SU-DHL-6 (cell line): ENCODE data around the gene AEBP1.

ENCODE experiments used
- EZH2phosphoT487 ChIP-seq: fragments of 200-600 bp; sonication (generic), shearing (Covaris generic); conservative IDR thresholded peaks from 2 replicates; pipeline ENCODE4 v1.6.1; 2018; ENCODE audit warnings: mild to moderate bottlenecking, antibody characterized with exemption, low read length, moderate library complexity, mixed read lengths
- TF ChIP-seq, protein P1 (sequence below): fragments of 200-600 bp; sonication (generic); IDR thresholded peaks from one replicate; pipeline ENCODE4 v1.5.1; 2017; ENCODE audit warnings: antibody characterized with exemption, mild to moderate bottlenecking, low read length, moderate library complexity; ENCODE audit not compliant: insufficient read depth, poor library complexity, severe bottlenecking

DNA sequence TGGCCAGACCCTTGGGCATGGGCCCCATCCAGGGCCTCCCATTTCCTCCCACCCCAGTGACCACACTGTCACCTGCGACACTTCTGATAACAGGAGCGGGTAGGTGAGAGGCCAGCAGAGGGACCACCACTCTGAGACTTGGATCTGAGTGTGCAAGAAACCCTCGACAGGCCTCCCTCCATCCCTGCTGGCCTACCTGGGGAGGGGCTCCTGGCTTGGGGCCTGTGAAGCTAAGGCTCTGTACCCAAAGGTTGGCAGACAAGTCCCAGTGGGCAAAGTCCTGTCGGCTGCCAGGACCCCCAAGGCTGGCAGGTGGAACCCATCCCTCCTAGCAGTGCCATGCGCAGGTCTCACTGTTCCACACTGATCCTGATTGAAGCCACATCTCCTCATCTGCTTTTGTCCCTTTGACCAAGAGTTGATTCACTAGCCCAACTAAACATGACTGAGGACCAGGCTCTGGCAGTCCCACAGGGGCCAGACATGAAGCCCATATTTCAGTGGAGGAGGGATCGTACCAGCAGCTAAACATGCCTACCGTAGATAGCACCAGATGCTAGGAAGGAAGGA lies 37.6 kb upstream of the AEBP1 start:
- TF ChIP-seq, protein P1, sequence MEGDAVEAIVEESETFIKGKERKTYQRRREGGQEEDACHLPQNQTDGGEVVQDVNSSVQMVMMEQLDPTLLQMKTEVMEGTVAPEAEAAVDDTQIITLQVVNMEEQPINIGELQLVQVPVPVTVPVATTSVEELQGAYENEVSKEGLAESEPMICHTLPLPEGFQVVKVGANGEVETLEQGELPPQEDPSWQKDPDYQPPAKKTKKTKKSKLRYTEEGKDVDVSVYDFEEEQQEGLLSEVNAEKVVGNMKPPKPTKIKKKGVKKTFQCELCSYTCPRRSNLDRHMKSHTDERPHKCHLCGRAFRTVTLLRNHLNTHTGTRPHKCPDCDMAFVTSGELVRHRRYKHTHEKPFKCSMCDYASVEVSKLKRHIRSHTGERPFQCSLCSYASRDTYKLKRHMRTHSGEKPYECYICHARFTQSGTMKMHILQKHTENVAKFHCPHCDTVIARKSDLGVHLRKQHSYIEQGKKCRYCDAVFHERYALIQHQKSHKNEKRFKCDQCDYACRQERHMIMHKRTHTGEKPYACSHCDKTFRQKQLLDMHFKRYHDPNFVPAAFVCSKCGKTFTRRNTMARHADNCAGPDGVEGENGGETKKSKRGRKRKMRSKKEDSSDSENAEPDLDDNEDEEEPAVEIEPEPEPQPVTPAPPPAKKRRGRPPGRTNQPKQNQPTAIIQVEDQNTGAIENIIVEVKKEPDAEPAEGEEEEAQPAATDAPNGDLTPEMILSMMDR = no peak
- TF ChIP-seq EZH2phosphoT487 = no peak
